ENCODE results near the gene CFAP46. TPM values are rescaled to one million over a fixed set of nuclear protein-coding genes. Genes with fewer than 3 reads are reported as not detected.

Gene CFAP46
- total and polyA plus RNA-seq, 10 of the 15 experiments (the other 5 are each of a cell fraction or from before 2014, with no cell fraction given): 0.01 to 0.18 (median 0.03) TPM; not detected in 7

DNA sequence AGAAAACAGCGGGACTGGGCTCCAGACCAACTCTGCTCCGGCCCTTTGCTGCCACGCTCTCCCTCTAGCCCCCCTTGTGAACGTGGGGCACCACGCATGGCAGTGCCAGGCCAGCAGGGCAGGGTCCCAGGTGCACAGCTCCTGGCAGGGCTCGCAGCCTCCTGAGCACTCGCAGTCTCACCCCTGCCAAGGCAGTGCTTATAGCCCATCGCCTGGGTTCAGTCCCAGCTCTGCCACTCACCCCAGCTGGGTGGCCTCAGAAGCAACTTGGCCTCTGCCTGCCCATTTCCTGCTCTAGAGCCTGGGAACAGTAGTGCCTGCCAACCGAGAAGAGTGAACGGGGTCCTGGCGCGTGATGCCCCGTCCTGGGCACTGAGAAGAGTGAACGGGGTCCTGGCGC, 36.3 kb downstream of the CFAP46 start:
- no peak overlapping the region for H3K4me3 ChIP-seq
- ATAC-seq: no peak
- BruUV-seq (replicated peaks): no TSS peak

DNA sequence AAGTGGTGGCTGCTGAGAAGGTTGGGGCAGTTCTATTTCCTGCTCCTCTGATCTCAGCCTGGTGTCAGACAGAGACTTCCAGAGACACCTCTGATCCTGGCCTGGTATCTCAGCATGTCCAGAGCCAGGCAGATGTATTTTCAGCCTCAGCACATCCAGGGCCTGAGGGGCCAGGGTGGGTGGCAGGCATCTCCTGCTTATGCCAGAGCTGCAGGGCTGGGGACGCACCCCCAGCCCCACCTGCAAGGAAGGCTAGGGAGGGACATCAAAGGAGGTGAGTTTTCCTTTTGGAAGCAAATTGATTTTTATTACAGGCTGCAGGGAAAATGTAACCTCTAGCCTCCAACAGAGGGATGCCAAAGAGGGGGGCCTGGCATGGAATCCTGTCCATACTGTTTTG, 36.7 kb downstream of the CFAP46 start:
- intact Hi-C loops (cut with micrococcal nuclease; ENCODE audit: unreplicated experiment) (no loop called here), in situ Hi-C loops (cut with MboI) (no loop called here)
- ChIA-PET CTCF (interaction anchor here (1.5 kb wide), 1 partner anchor 10 kb away, joined by 5 read pairs; no protein-coding TSS in a partner anchor), RAD21 (ENCODE audit: unreplicated experiment) (no interaction called here), SMC1A (ENCODE audit: uncharacterized antibody, unreplicated experiment) (no interaction called here), POLR2A (no interaction called here)
- BruUV-seq (replicated peaks): no TSS peak
- 23% methylated on average over 1 of the region's 1 CpG for WGBS (ENCODE audit: insufficient coverage, insufficient replicate concordance, low lambda C conversion rate, missing lambda C conversion rate)
- Histone ChIP-seq H4K20me1 (ENCODE audit: control insufficient read depth, insufficient read depth) (no peaks in the 10 kb centered on the region), H3K4me2 (ENCODE audit: control insufficient read depth, insufficient read depth) (no peak overlapping the region), H3K4me1 (ENCODE audit: control insufficient read depth, insufficient read depth, low read length) (no peaks in the 10 kb centered on the region), H3K9me3 (replicated peaks; ENCODE audit: control insufficient read depth, insufficient read depth, low read length) (no peaks in the 10 kb centered on the region; the same call in 2 of the 3 replicates), H3K4me3 (no peak overlapping the region), H3K27ac (ENCODE audit: control insufficient read depth, insufficient read depth) (no peak overlapping the region), H3K79me2 (ENCODE audit: control insufficient read depth, insufficient read depth, low read length) (no peaks in the 10 kb centered on the region), H3K27me3 (replicated peaks in 1 of 2; ENCODE audit: control insufficient read depth in 2 of 2, insufficient read depth in 2 of 2, low read length in 1 of 2) (no peaks in the 10 kb centered on the region), H3K36me3 (ENCODE audit: control insufficient read depth in 2 of 2, insufficient read depth in 2 of 2, low read length in 1 of 2) (no peaks in the 10 kb centered on the region), H2AFZ (ENCODE audit: control insufficient read depth, low read depth, low read length) (no peak overlapping the region), H3K9ac (ENCODE audit: control insufficient read depth, insufficient read depth, low read length) (no peak overlapping the region)
- DNase-seq (ENCODE audit: low read depth, low spot score) (no peak), FAIRE-seq (no peak), ATAC-seq (no peak)
- TF ChIP-seq NR2C1 (IDR thresholded peaks at IDR 0.05) (no peak), ZBED1 (IDR thresholded peaks at IDR 0.05; ENCODE audit: borderline replicate concordance) (no peak), POLR2AphosphoS2 (IDR thresholded peaks at IDR 0.05; ENCODE audit: low read depth, low read length) (no peak), LARP7 (IDR thresholded peaks at IDR 0.05) (no peak), SP1 (IDR thresholded peaks at IDR 0.05; ENCODE audit: low read depth, low read length) (no peak), CBFB (IDR thresholded peaks at IDR 0.05; ENCODE audit: low read depth) (no peak)
- TF ChIP-seq, protein P1, sequence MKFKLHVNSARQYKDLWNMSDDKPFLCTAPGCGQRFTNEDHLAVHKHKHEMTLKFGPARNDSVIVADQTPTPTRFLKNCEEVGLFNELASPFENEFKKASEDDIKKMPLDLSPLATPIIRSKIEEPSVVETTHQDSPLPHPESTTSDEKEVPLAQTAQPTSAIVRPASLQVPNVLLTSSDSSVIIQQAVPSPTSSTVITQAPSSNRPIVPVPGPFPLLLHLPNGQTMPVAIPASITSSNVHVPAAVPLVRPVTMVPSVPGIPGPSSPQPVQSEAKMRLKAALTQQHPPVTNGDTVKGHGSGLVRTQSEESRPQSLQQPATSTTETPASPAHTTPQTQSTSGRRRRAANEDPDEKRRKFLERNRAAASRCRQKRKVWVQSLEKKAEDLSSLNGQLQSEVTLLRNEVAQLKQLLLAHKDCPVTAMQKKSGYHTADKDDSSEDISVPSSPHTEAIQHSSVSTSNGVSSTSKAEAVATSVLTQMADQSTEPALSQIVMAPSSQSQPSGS (IDR thresholded peaks at IDR 0.05; ENCODE audit: low read length): no peak
- TF ChIP-seq, protein P2, sequence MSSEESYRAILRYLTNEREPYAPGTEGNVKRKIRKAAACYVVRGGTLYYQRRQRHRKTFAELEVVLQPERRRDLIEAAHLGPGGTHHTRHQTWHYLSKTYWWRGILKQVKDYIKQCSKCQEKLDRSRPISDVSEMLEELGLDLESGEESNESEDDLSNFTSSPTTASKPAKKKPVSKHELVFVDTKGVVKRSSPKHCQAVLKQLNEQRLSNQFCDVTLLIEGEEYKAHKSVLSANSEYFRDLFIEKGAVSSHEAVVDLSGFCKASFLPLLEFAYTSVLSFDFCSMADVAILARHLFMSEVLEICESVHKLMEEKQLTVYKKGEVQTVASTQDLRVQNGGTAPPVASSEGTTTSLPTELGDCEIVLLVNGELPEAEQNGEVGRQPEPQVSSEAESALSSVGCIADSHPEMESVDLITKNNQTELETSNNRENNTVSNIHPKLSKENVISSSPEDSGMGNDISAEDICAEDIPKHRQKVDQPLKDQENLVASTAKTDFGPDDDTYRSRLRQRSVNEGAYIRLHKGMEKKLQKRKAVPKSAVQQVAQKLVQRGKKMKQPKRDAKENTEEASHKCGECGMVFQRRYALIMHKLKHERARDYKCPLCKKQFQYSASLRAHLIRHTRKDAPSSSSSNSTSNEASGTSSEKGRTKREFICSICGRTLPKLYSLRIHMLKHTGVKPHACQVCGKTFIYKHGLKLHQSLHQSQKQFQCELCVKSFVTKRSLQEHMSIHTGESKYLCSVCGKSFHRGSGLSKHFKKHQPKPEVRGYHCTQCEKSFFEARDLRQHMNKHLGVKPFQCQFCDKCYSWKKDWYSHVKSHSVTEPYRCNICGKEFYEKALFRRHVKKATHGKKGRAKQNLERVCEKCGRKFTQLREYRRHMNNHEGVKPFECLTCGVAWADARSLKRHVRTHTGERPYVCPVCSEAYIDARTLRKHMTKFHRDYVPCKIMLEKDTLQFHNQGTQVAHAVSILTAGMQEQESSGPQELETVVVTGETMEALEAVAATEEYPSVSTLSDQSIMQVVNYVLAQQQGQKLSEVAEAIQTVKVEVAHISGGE (CRISPR knock-in tag; IDR thresholded peaks at IDR 0.05): no peak
- TF ChIP-seq, protein P3, sequence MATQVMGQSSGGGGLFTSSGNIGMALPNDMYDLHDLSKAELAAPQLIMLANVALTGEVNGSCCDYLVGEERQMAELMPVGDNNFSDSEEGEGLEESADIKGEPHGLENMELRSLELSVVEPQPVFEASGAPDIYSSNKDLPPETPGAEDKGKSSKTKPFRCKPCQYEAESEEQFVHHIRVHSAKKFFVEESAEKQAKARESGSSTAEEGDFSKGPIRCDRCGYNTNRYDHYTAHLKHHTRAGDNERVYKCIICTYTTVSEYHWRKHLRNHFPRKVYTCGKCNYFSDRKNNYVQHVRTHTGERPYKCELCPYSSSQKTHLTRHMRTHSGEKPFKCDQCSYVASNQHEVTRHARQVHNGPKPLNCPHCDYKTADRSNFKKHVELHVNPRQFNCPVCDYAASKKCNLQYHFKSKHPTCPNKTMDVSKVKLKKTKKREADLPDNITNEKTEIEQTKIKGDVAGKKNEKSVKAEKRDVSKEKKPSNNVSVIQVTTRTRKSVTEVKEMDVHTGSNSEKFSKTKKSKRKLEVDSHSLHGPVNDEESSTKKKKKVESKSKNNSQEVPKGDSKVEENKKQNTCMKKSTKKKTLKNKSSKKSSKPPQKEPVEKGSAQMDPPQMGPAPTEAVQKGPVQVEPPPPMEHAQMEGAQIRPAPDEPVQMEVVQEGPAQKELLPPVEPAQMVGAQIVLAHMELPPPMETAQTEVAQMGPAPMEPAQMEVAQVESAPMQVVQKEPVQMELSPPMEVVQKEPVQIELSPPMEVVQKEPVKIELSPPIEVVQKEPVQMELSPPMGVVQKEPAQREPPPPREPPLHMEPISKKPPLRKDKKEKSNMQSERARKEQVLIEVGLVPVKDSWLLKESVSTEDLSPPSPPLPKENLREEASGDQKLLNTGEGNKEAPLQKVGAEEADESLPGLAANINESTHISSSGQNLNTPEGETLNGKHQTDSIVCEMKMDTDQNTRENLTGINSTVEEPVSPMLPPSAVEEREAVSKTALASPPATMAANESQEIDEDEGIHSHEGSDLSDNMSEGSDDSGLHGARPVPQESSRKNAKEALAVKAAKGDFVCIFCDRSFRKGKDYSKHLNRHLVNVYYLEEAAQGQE (IDR thresholded peaks at IDR 0.05; ENCODE audit: low read depth, low read length): no peak

More for the DNA sequence above, 36.3 kb downstream of the CFAP46 start:
- ChIA-PET RAD21 (ENCODE audit: unreplicated experiment) (no interaction called here), SMC1A (ENCODE audit: uncharacterized antibody, unreplicated experiment) (no interaction called here), POLR2A (no interaction called here), CTCF (no interaction called here)
- TF ChIP-seq SIX5 (IDR thresholded peaks at IDR 0.05; ENCODE audit: low read depth, low read length, severe bottlenecking) (no peak), HDGF (IDR thresholded peaks at IDR 0.05) (no peak), RCOR1 (conservative IDR thresholded peaks at IDR 0.05; ENCODE audit: low read depth, low read length) (no peak), TCF7 (IDR thresholded peaks at IDR 0.05; ENCODE audit: borderline replicate concordance) (no peak)
- WGBS (ENCODE audit: insufficient coverage, insufficient replicate concordance, low lambda C conversion rate, missing lambda C conversion rate): 69% methylated on average over 12 of the region's 15 CpGs
- in situ Hi-C loops (cut with MboI): no loop called here
- Histone ChIP-seq H3K4me2 (ENCODE audit: control insufficient read depth, insufficient read depth) (no peak overlapping the region), H3K27ac (ENCODE audit: control insufficient read depth, insufficient read depth) (no peak overlapping the region), H3K9ac (ENCODE audit: control insufficient read depth, insufficient read depth, low read length) (no peak overlapping the region), H3K4me1 (ENCODE audit: control insufficient read depth, insufficient read depth, low read length) (no peaks in the 10 kb centered on the region), H3K79me2 (ENCODE audit: control insufficient read depth, insufficient read depth, low read length) (no peaks in the 10 kb centered on the region), H4K20me1 (ENCODE audit: control insufficient read depth, insufficient read depth) (no peaks in the 10 kb centered on the region), H3K27me3 (replicated peaks in 1 of 2; ENCODE audit: control insufficient read depth in 2 of 2, insufficient read depth in 2 of 2, low read length in 1 of 2) (no peaks in the 10 kb centered on the region), H3K9me3 (replicated peaks; ENCODE audit: control insufficient read depth, insufficient read depth, low read length) (no peaks in the 10 kb centered on the region; the same call in 2 of the 3 replicates), H3K36me3 (ENCODE audit: control insufficient read depth in 2 of 2, insufficient read depth in 2 of 2, low read length in 1 of 2) (no peaks in the 10 kb centered on the region), H2AFZ (ENCODE audit: control insufficient read depth, low read depth, low read length) (no peak overlapping the region)
- DNase-seq (ENCODE audit: low read depth, low spot score) (no peak), FAIRE-seq (no peak)
- intact Hi-C loops (cut with micrococcal nuclease; ENCODE audit: unreplicated experiment): no loop called here
